ENCODE data around the gene TPH2.

DNA sequence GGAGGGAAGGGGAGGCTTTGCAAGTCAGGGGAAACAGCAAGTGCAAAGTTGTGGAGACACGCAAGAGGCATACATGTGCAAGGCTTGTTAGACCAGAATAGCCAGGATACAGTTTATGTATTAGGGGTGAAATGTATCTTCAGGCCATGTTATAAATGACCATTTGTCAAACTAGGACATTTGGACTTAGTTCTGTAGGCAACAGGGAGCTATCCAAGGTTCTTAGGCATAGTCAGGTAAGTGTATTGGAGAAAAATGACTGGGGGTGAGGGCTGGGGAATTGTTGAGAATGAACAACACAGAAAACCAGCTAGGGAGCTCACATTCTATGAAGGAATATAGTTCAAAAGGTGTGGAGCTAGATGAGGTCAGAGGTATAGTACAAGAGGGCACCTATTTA, 42.5 kb downstream of the TPH2 start:
- TF ChIP-seq, protein P1, sequence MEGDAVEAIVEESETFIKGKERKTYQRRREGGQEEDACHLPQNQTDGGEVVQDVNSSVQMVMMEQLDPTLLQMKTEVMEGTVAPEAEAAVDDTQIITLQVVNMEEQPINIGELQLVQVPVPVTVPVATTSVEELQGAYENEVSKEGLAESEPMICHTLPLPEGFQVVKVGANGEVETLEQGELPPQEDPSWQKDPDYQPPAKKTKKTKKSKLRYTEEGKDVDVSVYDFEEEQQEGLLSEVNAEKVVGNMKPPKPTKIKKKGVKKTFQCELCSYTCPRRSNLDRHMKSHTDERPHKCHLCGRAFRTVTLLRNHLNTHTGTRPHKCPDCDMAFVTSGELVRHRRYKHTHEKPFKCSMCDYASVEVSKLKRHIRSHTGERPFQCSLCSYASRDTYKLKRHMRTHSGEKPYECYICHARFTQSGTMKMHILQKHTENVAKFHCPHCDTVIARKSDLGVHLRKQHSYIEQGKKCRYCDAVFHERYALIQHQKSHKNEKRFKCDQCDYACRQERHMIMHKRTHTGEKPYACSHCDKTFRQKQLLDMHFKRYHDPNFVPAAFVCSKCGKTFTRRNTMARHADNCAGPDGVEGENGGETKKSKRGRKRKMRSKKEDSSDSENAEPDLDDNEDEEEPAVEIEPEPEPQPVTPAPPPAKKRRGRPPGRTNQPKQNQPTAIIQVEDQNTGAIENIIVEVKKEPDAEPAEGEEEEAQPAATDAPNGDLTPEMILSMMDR (IDR thresholded peaks at IDR 0.05; ENCODE audit: low read depth, low read length): no peak
- TF ChIP-seq POLR2A (IDR thresholded peaks at IDR 0.05; ENCODE audit: extremely low read depth, insufficient read length): no peak
- TF ChIP-seq MYC (IDR thresholded peaks at IDR 0.05; ENCODE audit: low read depth, low read length): no peak
- TF ChIP-seq, protein P2, sequence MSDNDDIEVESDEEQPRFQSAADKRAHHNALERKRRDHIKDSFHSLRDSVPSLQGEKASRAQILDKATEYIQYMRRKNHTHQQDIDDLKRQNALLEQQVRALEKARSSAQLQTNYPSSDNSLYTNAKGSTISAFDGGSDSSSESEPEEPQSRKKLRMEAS (IDR thresholded peaks at IDR 0.05; ENCODE audit: low read depth, low read length): no peak

Data from NB4 (cell line).